K562 (cell line): ENCODE data around the gene TAF15. TPM values are rescaled to one million over a fixed set of nuclear protein-coding genes. Genes with fewer than 3 reads are reported as not detected.

ENCODE experiments used
- ATAC-seq: fragments of 200-7000 bp; cut with Tn5 transposase; 3 replicates; pipeline ENCODE4 v1.9.1; 2020; ENCODE audit warnings: moderate library complexity
- BruUV-seq: library from RNA; stranded (reverse); fragments of 400-500 nt; replicated peaks from 2 replicates; lab custom pipeline; 2021; lab: Mats Ljungman, UMichigan
- CTCF ChIA-PET: fragments of 300-600 bp; formaldehyde crosslinking; extraction: SDS; loops from one replicate; lab custom pipeline; 2021; ENCODE audit warnings: low intra/inter-chr PET ratio; lab: Yijun Ruan, JAX
- POLR2A ChIA-PET: fragments of 300-600, 350-650 bp; sonication (Branson Sonifier 250); formaldehyde crosslinking; extraction: SDS; loops from one replicate; lab custom pipeline; 2021; ENCODE audit warnings: antibody characterized with exemption, inconsistent platforms; lab: Yijun Ruan, JAX
- DNase-seq, 4 experiments: peaks; one replicate each; pipeline versions ENCODE4 v3.0.0 to v3.0.0-alpha.2; 2011 to 2018; ENCODE audit warnings: low spot score in 3 of 4, mixed read lengths in 3 of 4; ENCODE audit errors: extremely low read depth in 1 of 4
- FAIRE-seq: peaks from 2 replicates; lab custom pipeline; 2011; peaks lifted over from hg19 to GRCh38; lab: Jason Lieb, UNC
- H2AFZ ChIP-seq: 2 replicates; pipeline ENCODE4 v1.6.0; 2011; ENCODE audit warnings: low read depth, low read length, control low read depth, inconsistent platforms
- H3K27ac ChIP-seq: fragments of 200-600 bp; 3 replicates; pipeline ENCODE4 v1.8.0; 2011; ENCODE audit warnings: low read depth, mild to moderate bottlenecking, control low read depth, inconsistent platforms, low read length, moderate library complexity, mixed read lengths; ENCODE audit errors: extremely low read depth
- H3K27me3 ChIP-seq, 2 experiments: fragments of 300-600 bp in 1 of 2; 2 replicates in 1 of 2; 3 replicates in 1 of 2; pipeline versions ENCODE4 v1.6.0 to v1.8.0; 2011; ENCODE audit warnings: inconsistent platforms in 2 of 2, low read length in 2 of 2, mild to moderate bottlenecking in 1 of 2, mixed read lengths in 1 of 2, moderate library complexity in 1 of 2; ENCODE audit not compliant: control insufficient read depth in 2 of 2, insufficient read depth in 2 of 2
- H3K36me3 ChIP-seq: fragments of 300-600 bp; 3 replicates; pipeline ENCODE4 v1.8.0; 2011; ENCODE audit warnings: mild to moderate bottlenecking, low read length, inconsistent platforms; ENCODE audit not compliant: control insufficient read depth, insufficient read depth
- H3K4me1 ChIP-seq, 2 experiments: fragments of 200-600 bp in 1 of 2; replicated peaks in 1 of 2; 2 replicates in 1 of 2; 3 replicates in 1 of 2; pipeline versions ENCODE4 v1.5.1 to v1.8.0; 2011; ENCODE audit warnings: inconsistent platforms in 2 of 2, low read length in 2 of 2, mild to moderate bottlenecking in 1 of 2, mixed read lengths in 1 of 2, moderate library complexity in 1 of 2; ENCODE audit not compliant: control insufficient read depth in 2 of 2, insufficient read depth in 2 of 2
- H3K4me2 ChIP-seq: 2 replicates; pipeline ENCODE4 v1.6.1; 2011; ENCODE audit warnings: low read length, control low read depth, inconsistent platforms, mixed read lengths; ENCODE audit not compliant: insufficient read depth
- H3K4me3 ChIP-seq: fragments of 200-600 bp; sonication (generic), shearing (Covaris generic); 2 replicates; pipeline ENCODE4 v1.5.1; 2016; ENCODE audit warnings: control low read depth, inconsistent platforms
- H3K79me2 ChIP-seq: fragments of 200-600 bp; 3 replicates; pipeline ENCODE4 v1.8.0; 2011; ENCODE audit warnings: low read length, inconsistent platforms; ENCODE audit not compliant: control insufficient read depth, insufficient read depth
- H3K9ac ChIP-seq, 2 experiments: 2 replicates each; pipeline versions ENCODE4 v1.6.0 to v1.6.1; 2011; ENCODE audit warnings: low read depth in 2 of 2, low read length in 2 of 2, control low read depth in 1 of 2, inconsistent platforms in 1 of 2, mild to moderate bottlenecking in 1 of 2, mixed read lengths in 1 of 2; ENCODE audit not compliant: insufficient read depth in 1 of 2
- H3K9me1 ChIP-seq: one replicate; pipeline ENCODE4 v1.6.0; 2011; ENCODE audit warnings: inconsistent platforms, mild to moderate bottlenecking, low read length, moderate library complexity; ENCODE audit not compliant: control insufficient read depth, insufficient read depth
- H3K9me3 ChIP-seq: replicated peaks from 2 replicates; pipeline ENCODE4 v1.5.1; 2011; ENCODE audit warnings: low read depth, low read length, inconsistent platforms; ENCODE audit not compliant: control insufficient read depth, insufficient read depth
- H4K20me1 ChIP-seq: replicated peaks from 2 replicates; pipeline ENCODE4 v1.6.1; 2011; ENCODE audit warnings: low read length, inconsistent platforms, mixed read lengths; ENCODE audit not compliant: control insufficient read depth, insufficient read depth
- ARNT ChIP-seq, 2 experiments: fragments of 450-650 bp; IDR thresholded peaks; 2 replicates each; pipeline ENCODE4 v1.6.1; 2016; ENCODE audit warnings: mild to moderate bottlenecking in 1 of 2
- CTBP1 ChIP-seq: fragments of 450-650 bp; IDR thresholded peaks from 2 replicates; pipeline ENCODE4 v1.6.1; 2016; ENCODE audit warnings: borderline replicate concordance
- HDGF ChIP-seq: fragments of 450-650 bp; IDR thresholded peaks from 2 replicates; pipeline ENCODE4 v1.6.1; 2016
- MEIS2 ChIP-seq: fragments of 450-650 bp; IDR thresholded peaks from 2 replicates; pipeline ENCODE4 v1.6.1; 2014; ENCODE audit warnings: mild to moderate bottlenecking; ENCODE audit not compliant: partially characterized antibody
- MYNN ChIP-seq, 2 experiments: sonication (generic); formaldehyde crosslinking in 1 of 2; IDR thresholded peaks; 2 replicates each; pipeline versions ENCODE4 v1.5.0 to v1.6.1; 2016 to 2020; ENCODE audit warnings: antibody characterized with exemption in 1 of 2, missing genetic modification reagents in 1 of 2
- NR2C1 ChIP-seq, 2 experiments: fragments of 450-650 bp; IDR thresholded peaks; 2 replicates each; pipeline ENCODE4 v1.6.1; 2017; ENCODE audit warnings: mild to moderate bottlenecking in 2 of 2, antibody characterized with exemption in 1 of 2, inconsistent platforms in 1 of 2, missing compliant biosample characterization in 1 of 2, missing genetic modification characterization in 1 of 2
- OTX1 ChIP-seq: fragments of 450-650 bp; formaldehyde crosslinking; IDR thresholded peaks from 2 replicates; pipeline ENCODE4 v1.4.0; 2022; ENCODE audit warnings: mild to moderate bottlenecking
- WGBS: fragments of 100-300 bp; shearing (Covaris generic); methylation state at CpG from one replicate; pipeline ENCODE4 v1.1.6; 2016; ENCODE audit warnings: low coverage, mixed read lengths; ENCODE audit not compliant: insufficient coverage; ENCODE audit errors: missing lambda C conversion rate; 5-methylcytosine and 5-hydroxymethylcytosine counted together
- in situ Hi-C: fragments of 300-500 bp; cut with MboI; formaldehyde crosslinking; loops from 4 replicates; pipeline ENCODE4 v1.15.0; 2018; ENCODE audit warnings: inconsistent platforms, mixed read lengths
- intact Hi-C: fragments of 100-400 bp; cut with micrococcal nuclease; formaldehyde crosslinking; loops from 2 replicates; pipeline ENCODE4 v1.14.2; 2022
- polyA plus RNA-seq, 8 experiments: library from polyadenylated mRNA; depleted of rRNA in 4 of 8; stranded (reverse) in 5 of 8; unstranded in 3 of 8; fragments of >200 nt; fragmentation: Nextera tagmentation in 2 of 8; fragmentation: Illumina TruSeq in 1 of 8; extraction: Ambion mirVana in 2 of 8; extraction: Trizol in 1 of 8; gene quantifications; 2 replicates each; pipeline versions ENCODE4 v1.2.1 to v1.2.3, GENCODE V29; 2011 to 2014; ENCODE audit warnings: inconsistent platforms in 1 of 8, missing spikeins in 1 of 8
- total RNA-seq, 7 experiments: library from RNA; depleted of rRNA in 6 of 7; stranded (reverse); fragments of >200 nt in 6 of 7; fragmentation: Illumina TruSeq in 2 of 7; extraction: Trizol in 2 of 7; gene quantifications; 2 replicates each; pipeline versions ENCODE4 v1.2.1 to v1.2.3, GENCODE V29; 2011 to 2021; ENCODE audit warnings: low replicate concordance in 1 of 7
- TF ChIP-seq, protein P1 (sequence below), 2 experiments: fragments of 450-650 bp; formaldehyde crosslinking in 1 of 2; IDR thresholded peaks; 2 replicates each; pipeline versions ENCODE4 v1.4.0 to v1.6.1; 2014 to 2020; ENCODE audit warnings: mild to moderate bottlenecking in 2 of 2, borderline replicate concordance in 1 of 2, low read depth in 1 of 2
- TF ChIP-seq, protein P2 (sequence below), 3 experiments: IDR thresholded peaks in 2 of 3; conservative IDR thresholded peaks in 1 of 3; 2 replicates each; pipeline ENCODE4 v1.5.1; 2011 to 2012; ENCODE audit warnings: low read length in 3 of 3, mild to moderate bottlenecking in 3 of 3, control low read depth in 2 of 3, improper control_type of control experiment in 1 of 3, inconsistent platforms in 1 of 3, low read depth in 1 of 3, mixed read lengths in 1 of 3, moderate library complexity in 1 of 3; ENCODE audit not compliant: insufficient read depth in 2 of 3

The TAF15 gene
- total and polyA plus RNA-seq, 9 of the 15 experiments (the other 6 are each of a cell fraction or from before 2014, with no cell fraction given): 4.1 to 272 (median 56.8) TPM

DNA sequence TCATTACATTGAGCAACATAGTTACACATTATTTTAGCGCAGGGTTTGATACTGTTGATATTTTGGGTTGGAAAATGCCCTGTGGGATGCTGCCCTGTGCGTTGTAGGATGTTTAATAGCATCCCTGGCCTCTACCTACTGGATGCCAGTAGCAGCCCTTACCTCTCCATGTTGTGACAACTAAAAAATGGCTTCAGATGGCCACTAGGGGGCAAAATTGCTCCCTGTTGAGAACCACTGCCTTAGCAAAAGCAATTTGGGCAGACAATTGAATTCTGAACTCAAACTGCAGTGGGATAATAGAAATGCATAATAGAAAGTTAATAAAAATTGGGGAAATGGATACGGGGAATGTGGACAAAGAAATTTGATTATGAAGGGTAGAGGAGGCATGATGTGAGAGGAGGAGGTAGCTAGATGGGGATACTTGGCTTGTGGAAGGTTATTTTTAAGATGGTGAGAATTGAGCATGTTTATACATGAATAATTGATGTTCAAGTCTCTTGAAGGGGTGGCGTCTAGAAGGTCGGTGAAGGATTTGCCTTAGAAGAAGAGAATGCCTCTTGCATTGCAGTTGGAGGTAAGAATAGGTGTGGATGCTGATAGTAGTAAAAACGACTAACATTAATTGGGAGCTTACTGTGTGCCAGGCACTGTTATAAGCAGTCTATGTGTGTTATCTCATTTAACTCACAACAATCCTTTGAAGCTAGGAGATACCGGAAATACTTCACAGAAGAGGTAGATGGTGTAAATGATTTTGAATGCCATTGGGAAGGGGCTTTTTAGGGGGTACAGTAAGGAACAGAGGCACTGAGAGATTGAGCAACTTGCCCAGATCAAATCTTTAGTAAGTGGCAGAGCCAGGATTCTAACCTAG lies 40.4 kb downstream of the TAF15 start:
- H3K4me1 ChIP-seq: no peaks in the 10 kb centered on the region
- H3K4me3 ChIP-seq: no peak overlapping the region
- H3K9me1 ChIP-seq: no peaks in the 10 kb centered on the region
- no peak overlapping the region for H3K4me2 ChIP-seq
- WGBS: 30% methylated on average over 7 of the region's 7 CpGs
- H3K36me3 ChIP-seq: peaks cover 46% of the 10 kb centered on the region
- H3K9ac ChIP-seq: no peak overlapping the region
- H2AFZ ChIP-seq: no peak overlapping the region
- ChIA-PET CTCF (interaction anchor here (0.8 to 1.4 kb wide), 3 partner anchors 120 to 299 kb away, joined by 5 read pairs; no protein-coding TSS in a partner anchor), POLR2A (interaction anchor here (0.8 to 1.8 kb wide), 3 partner anchors 10 to 52 kb away, joined by 3 to 5 read pairs (median 4); no protein-coding TSS in a partner anchor)
- BruUV-seq: no TSS peak
- in situ Hi-C loops: no loop called here
- no peak for FAIRE-seq
- H4K20me1 ChIP-seq: no peaks in the 10 kb centered on the region
- no peak overlapping the region for H3K27ac ChIP-seq
- no peaks in the 10 kb centered on the region for H3K9me3 ChIP-seq
- DNase-seq: peak; percentile 48 to 82 (median 54)
- ATAC-seq: peak; percentile 92
- intact Hi-C loops: loop anchor here (5.0 to 10.0 kb wide), 3 partner anchors 93 to 295 kb away; partner anchors contain the start of gene LYZL6
- H3K79me2 ChIP-seq: no peaks in the 10 kb centered on the region
- H3K27me3 ChIP-seq: no peaks in the 10 kb centered on the region
- TF ChIP-seq ARNT (IDR thresholded peaks at IDR 0.05) (0 out of 4 replicates have a peak, but pooled peaks of 1 of the 2 experiments have one; percentile 26), NR2C1 (IDR thresholded peaks at IDR 0.05) (no peak), NR2C1 (tag; IDR thresholded peaks at IDR 0.05) (no peak), CTBP1 (peak; percentile 56), MYNN (IDR thresholded peaks at IDR 0.05) (0 out of 2 replicates have a peak, but pooled peaks have one; percentile 31), MYNN (CRISPR knock-in tag; IDR thresholded peaks at IDR 0.05) (no peak), MEIS2 (no peak), OTX1 (CRISPR knock-in tag) (peak; percentile 43; the same call in 1 of the 2 replicates), HDGF (peak; percentile 78; the same call in 1 of the 2 replicates)
- TF ChIP-seq, protein P1, sequence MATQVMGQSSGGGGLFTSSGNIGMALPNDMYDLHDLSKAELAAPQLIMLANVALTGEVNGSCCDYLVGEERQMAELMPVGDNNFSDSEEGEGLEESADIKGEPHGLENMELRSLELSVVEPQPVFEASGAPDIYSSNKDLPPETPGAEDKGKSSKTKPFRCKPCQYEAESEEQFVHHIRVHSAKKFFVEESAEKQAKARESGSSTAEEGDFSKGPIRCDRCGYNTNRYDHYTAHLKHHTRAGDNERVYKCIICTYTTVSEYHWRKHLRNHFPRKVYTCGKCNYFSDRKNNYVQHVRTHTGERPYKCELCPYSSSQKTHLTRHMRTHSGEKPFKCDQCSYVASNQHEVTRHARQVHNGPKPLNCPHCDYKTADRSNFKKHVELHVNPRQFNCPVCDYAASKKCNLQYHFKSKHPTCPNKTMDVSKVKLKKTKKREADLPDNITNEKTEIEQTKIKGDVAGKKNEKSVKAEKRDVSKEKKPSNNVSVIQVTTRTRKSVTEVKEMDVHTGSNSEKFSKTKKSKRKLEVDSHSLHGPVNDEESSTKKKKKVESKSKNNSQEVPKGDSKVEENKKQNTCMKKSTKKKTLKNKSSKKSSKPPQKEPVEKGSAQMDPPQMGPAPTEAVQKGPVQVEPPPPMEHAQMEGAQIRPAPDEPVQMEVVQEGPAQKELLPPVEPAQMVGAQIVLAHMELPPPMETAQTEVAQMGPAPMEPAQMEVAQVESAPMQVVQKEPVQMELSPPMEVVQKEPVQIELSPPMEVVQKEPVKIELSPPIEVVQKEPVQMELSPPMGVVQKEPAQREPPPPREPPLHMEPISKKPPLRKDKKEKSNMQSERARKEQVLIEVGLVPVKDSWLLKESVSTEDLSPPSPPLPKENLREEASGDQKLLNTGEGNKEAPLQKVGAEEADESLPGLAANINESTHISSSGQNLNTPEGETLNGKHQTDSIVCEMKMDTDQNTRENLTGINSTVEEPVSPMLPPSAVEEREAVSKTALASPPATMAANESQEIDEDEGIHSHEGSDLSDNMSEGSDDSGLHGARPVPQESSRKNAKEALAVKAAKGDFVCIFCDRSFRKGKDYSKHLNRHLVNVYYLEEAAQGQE (IDR thresholded peaks at IDR 0.05; ENCODE audit: borderline replicate concordance): peak; percentile 77; the same call in 1 of the 2 replicates
- TF ChIP-seq, protein P1 (CRISPR knock-in tag; IDR thresholded peaks at IDR 0.05; ENCODE audit: low read depth): no peak
- TF ChIP-seq, protein P2, sequence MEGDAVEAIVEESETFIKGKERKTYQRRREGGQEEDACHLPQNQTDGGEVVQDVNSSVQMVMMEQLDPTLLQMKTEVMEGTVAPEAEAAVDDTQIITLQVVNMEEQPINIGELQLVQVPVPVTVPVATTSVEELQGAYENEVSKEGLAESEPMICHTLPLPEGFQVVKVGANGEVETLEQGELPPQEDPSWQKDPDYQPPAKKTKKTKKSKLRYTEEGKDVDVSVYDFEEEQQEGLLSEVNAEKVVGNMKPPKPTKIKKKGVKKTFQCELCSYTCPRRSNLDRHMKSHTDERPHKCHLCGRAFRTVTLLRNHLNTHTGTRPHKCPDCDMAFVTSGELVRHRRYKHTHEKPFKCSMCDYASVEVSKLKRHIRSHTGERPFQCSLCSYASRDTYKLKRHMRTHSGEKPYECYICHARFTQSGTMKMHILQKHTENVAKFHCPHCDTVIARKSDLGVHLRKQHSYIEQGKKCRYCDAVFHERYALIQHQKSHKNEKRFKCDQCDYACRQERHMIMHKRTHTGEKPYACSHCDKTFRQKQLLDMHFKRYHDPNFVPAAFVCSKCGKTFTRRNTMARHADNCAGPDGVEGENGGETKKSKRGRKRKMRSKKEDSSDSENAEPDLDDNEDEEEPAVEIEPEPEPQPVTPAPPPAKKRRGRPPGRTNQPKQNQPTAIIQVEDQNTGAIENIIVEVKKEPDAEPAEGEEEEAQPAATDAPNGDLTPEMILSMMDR (IDR thresholded peaks at IDR 0.05 in 2 of 3, conservative IDR thresholded peaks at IDR 0.05 in 1 of 3; ENCODE audit: insufficient read depth in 2 of 3, low read depth in 1 of 3, low read length in 3 of 3): peak; percentile 77 to 90 (median 81)
